HG03439 (cell line): Measurements from ENCODE around the gene SLC5A3.

Source experiments
- ATAC-seq: cut with Tn5 transposase; IDR thresholded peaks from one replicate; pipeline ENCODE4 v1.9.1; 2021; ENCODE audit warnings: mild to moderate bottlenecking, moderate library complexity; ENCODE audit not compliant: unreplicated experiment

The SLC5A3 gene

GRCh38 chr21:34073032-34073748 lies at the start of gene SLC5A3, which contains the start of gene MRPS6:
Gene SLC5A3 (plus strand): TSS chr21:34073578. CDS start chr21:34095199, 21,621 bp downstream.
Gene MRPS6 (plus strand): TSS chr21:34073578. CDS start chr21:34073701, 123 bp downstream.
- peak; percentile 82 for ATAC-seq

GRCh38 chr21:34023691-34024373 lies 49.5 kb upstream of the SLC5A3 start:
- ATAC-seq = no peak

- ATAC-seq = no peak
These were observed 49.0 kb upstream of the SLC5A3 start for GRCh38 chr21:34024374-34024693.

GRCh38 chr21:34027721-34028461 lies 45.5 kb upstream of the SLC5A3 start:
- ATAC-seq = no peak

GRCh38 chr21:34029743-34030528 lies 43.4 kb upstream of the SLC5A3 start:
- peak; percentile 90 for ATAC-seq

GRCh38 chr21:34031835-34032370 lies 41.5 kb upstream of the SLC5A3 start:
- no peak for ATAC-seq

GRCh38 chr21:34034369-34035014 lies 38.9 kb upstream of the SLC5A3 start:
- ATAC-seq = no peak

- no peak for ATAC-seq
These were observed 37.6 kb upstream of the SLC5A3 start for GRCh38 chr21:34035619-34036354.

- no peak for ATAC-seq
These were observed 36.2 kb upstream of the SLC5A3 start for GRCh38 chr21:34037009-34037795.

- ATAC-seq = no peak
These were observed 33.5 kb upstream of the SLC5A3 start for GRCh38 chr21:34039678-34040382.

GRCh38 chr21:34042735-34043134 lies 30.6 kb upstream of the SLC5A3 start:
- no peak for ATAC-seq

- no peak for ATAC-seq
These were observed 30.0 kb upstream of the SLC5A3 start for GRCh38 chr21:34043333-34043732.

GRCh38 chr21:34046917-34047316 lies 26.5 kb upstream of the SLC5A3 start:
- peak; percentile 81 for ATAC-seq

GRCh38 chr21:34047835-34048234 lies 25.5 kb upstream of the SLC5A3 start:
- ATAC-seq = no peak

- ATAC-seq = no peak
These were observed 21.2 kb upstream of the SLC5A3 start for GRCh38 chr21:34052171-34052570.

GRCh38 chr21:34054259-34054658 lies 19.1 kb upstream of the SLC5A3 start:
- no peak for ATAC-seq

- ATAC-seq = no peak
These were observed 17.8 kb upstream of the SLC5A3 start for GRCh38 chr21:34055615-34056014.

- no peak for ATAC-seq
These were observed 11.4 kb upstream of the SLC5A3 start for GRCh38 chr21:34061983-34062382.
